Measurements from ENCODE around the gene DLGAP4.
"Not testable (repeated sequence)": the region's sequence is repeated elsewhere in the genome, so short reads cannot be mapped to it uniquely, and the experiment has no call there.

The DLGAP4 gene

GRCh38 chr20:36355469-36356171 lies 49.5 kb downstream of the DLGAP4 start:
- no peak for DNase-seq

GRCh38 chr20:36359668-36360406 lies 53.7 kb downstream of the DLGAP4 start:
- DNase-seq: no peak

- no peak for DNase-seq
Measured at GRCh38 chr20:36360429-36360828, 54.3 kb downstream of the DLGAP4 start.

GRCh38 chr20:36361406-36361805 lies 55.3 kb downstream of the DLGAP4 start:
- no peak for DNase-seq

- DNase-seq: no peak
Measured at GRCh38 chr20:36362261-36362660, 56.1 kb downstream of the DLGAP4 start.

GRCh38 chr20:36362978-36363713 lies 57.0 kb downstream of the DLGAP4 start:
- no peak for DNase-seq

GRCh38 chr20:36364506-36364905 lies 58.4 kb downstream of the DLGAP4 start:
- DNase-seq: no peak

- DNase-seq: no peak
Measured at GRCh38 chr20:36366623-36367369, 60.7 kb downstream of the DLGAP4 start.

GRCh38 chr20:36367370-36367745 lies 61.2 kb downstream of the DLGAP4 start:
- no peak for DNase-seq

GRCh38 chr20:36367907-36368799 lies 62.0 kb downstream of the DLGAP4 start:
- DNase-seq: no peak

- DNase-seq: no peak
Measured at GRCh38 chr20:36368869-36369268, 62.7 kb downstream of the DLGAP4 start.

GRCh38 chr20:36369739-36370138 lies 63.6 kb downstream of the DLGAP4 start:
- no peak for DNase-seq

- no peak for DNase-seq
Measured at GRCh38 chr20:36370991-36371790, 65.1 kb downstream of the DLGAP4 start.

- no peak for DNase-seq
Measured at GRCh38 chr20:36372666-36373065, 66.5 kb downstream of the DLGAP4 start.

- DNase-seq: no peak
Measured at GRCh38 chr20:36373089-36373488, 67.0 kb downstream of the DLGAP4 start.

- no peak for DNase-seq
Measured at GRCh38 chr20:36374995-36375394, 68.9 kb downstream of the DLGAP4 start.

- no peak for DNase-seq
Measured at GRCh38 chr20:36377348-36378326, 71.5 kb downstream of the DLGAP4 start.

GRCh38 chr20:36378686-36379085 lies 72.5 kb downstream of the DLGAP4 start:
- no peak for DNase-seq

- DNase-seq: not testable (repeated sequence)
Measured at GRCh38 chr20:36379914-36380313, 73.8 kb downstream of the DLGAP4 start.

Data from CD4-positive, alpha-beta T cell treated with Interleukin-4 for 1 hour (primary cell).